Thoracic aorta (tissue), 2 donors: Measurements from ENCODE around the gene NDOR1. TPM values are rescaled to one million over a fixed set of nuclear protein-coding genes. Genes with fewer than 3 reads are reported as not detected.

Source experiments
- ATAC-seq: fragments of 150-250 bp; one replicate; pipeline ENCODE4 v1.8.0; 2017; ENCODE audit warnings: low read depth; ENCODE audit not compliant: insufficient number of reproducible peaks, low FRiP score
- DNase-seq: peaks from one replicate; pipeline ENCODE4 v3.0.0-alpha.2; 2020; ENCODE audit warnings: low spot score
- H3K27ac ChIP-seq, 2 donors: fragments of 200-600 bp; sonication (generic); 1 replicate in 1 of 2; 2 replicates in 1 of 2; pipeline ENCODE4 v1.5.1; 2016; ENCODE audit warnings: mild to moderate bottlenecking in 2 of 2, moderate library complexity in 2 of 2
- H3K27me3 ChIP-seq: fragments of 200-600 bp; sonication (generic); replicated peaks from 2 replicates; pipeline ENCODE4 v1.6.0; 2016; ENCODE audit warnings: mild to moderate bottlenecking; ENCODE audit not compliant: insufficient read depth
- H3K36me3 ChIP-seq: fragments of 200-600 bp; sonication (generic); one replicate; pipeline ENCODE4 v1.5.1; 2016
- H3K4me1 ChIP-seq, 2 donors: fragments of 200-600 bp; sonication (generic); 1 replicate in 1 of 2; 2 replicates in 1 of 2; pipeline versions ENCODE4 v1.5.1 to v1.6.0; 2016; ENCODE audit warnings: low read depth in 2 of 2, mild to moderate bottlenecking in 1 of 2; ENCODE audit not compliant: control insufficient read depth in 1 of 2
- H3K4me3 ChIP-seq: fragments of 200-600 bp; sonication (generic); 2 replicates; pipeline ENCODE4 v1.5.1; 2016; ENCODE audit warnings: mild to moderate bottlenecking
- H3K9me3 ChIP-seq: fragments of 200-600 bp; sonication (generic); 2 replicates; pipeline ENCODE4 v1.5.1; 2016
- total RNA-seq, 2 donors: library from RNA; depleted of rRNA; stranded (reverse); fragments of >200 nt; gene quantifications; one replicate each; pipeline versions ENCODE4 v1.1.0 to v1.2.3, GENCODE V29; 2016
- TF ChIP-seq, protein P1 (sequence below): fragments of 200-600 bp; sonication (generic); IDR thresholded peaks from one replicate; pipeline ENCODE4 v1.5.1; 2019; ENCODE audit warnings: antibody characterized with exemption

The NDOR1 gene
- total RNA-seq, 2 donors from 2014 or later: 13.3 to 17.7 TPM

GRCh38 chr9:137201205-137201868 lies 4.2 kb upstream of the NDOR1 start:
- no peaks in the 10 kb centered on the region for H3K27me3 ChIP-seq
- ATAC-seq (no peak), DNase-seq (no peak)
- no peaks in the 10 kb centered on the region for H3K36me3 ChIP-seq
- TF ChIP-seq, protein P1, sequence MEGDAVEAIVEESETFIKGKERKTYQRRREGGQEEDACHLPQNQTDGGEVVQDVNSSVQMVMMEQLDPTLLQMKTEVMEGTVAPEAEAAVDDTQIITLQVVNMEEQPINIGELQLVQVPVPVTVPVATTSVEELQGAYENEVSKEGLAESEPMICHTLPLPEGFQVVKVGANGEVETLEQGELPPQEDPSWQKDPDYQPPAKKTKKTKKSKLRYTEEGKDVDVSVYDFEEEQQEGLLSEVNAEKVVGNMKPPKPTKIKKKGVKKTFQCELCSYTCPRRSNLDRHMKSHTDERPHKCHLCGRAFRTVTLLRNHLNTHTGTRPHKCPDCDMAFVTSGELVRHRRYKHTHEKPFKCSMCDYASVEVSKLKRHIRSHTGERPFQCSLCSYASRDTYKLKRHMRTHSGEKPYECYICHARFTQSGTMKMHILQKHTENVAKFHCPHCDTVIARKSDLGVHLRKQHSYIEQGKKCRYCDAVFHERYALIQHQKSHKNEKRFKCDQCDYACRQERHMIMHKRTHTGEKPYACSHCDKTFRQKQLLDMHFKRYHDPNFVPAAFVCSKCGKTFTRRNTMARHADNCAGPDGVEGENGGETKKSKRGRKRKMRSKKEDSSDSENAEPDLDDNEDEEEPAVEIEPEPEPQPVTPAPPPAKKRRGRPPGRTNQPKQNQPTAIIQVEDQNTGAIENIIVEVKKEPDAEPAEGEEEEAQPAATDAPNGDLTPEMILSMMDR: no peak
- peaks cover 34 to 73% of the 10 kb centered on the region in 2 donors for H3K4me1 ChIP-seq
- peak overlapping the region; percentile 88 for H3K4me3 ChIP-seq
- no peaks in the 10 kb centered on the region for H3K9me3 ChIP-seq
- H3K27ac ChIP-seq: peak overlapping the region; percentile 82 to 85

- Histone ChIP-seq H3K9me3 (no peaks in the 10 kb centered on the region), H3K27me3 (no peaks in the 10 kb centered on the region), H3K27ac (no peak overlapping the region), H3K36me3 (no peaks in the 10 kb centered on the region), H3K4me3 (no peak overlapping the region), H3K4me1 (peaks cover 40 to 71% of the 10 kb centered on the region in 2 donors)
- no peak for DNase-seq
- no peak for ATAC-seq
- TF ChIP-seq, protein P1: no peak
These were observed 2.5 kb upstream of the NDOR1 start for GRCh38 chr9:137202966-137203365.

- TF ChIP-seq, protein P1: no peak
- no peaks in the 10 kb centered on the region for H3K27me3 ChIP-seq
- H3K4me3 ChIP-seq: peak overlapping the region; percentile 99
- H3K9me3 ChIP-seq: no peaks in the 10 kb centered on the region
- H3K27ac ChIP-seq: peak overlapping the region; percentile 72 to 81
- H3K36me3 ChIP-seq: no peaks in the 10 kb centered on the region
- H3K4me1 ChIP-seq: peaks cover 30 to 54% of the 10 kb centered on the region in 2 donors
- DNase-seq (no peak), ATAC-seq (no peak)
These were observed 772 bp upstream of the NDOR1 start for GRCh38 chr9:137204731-137205125.

DNA sequence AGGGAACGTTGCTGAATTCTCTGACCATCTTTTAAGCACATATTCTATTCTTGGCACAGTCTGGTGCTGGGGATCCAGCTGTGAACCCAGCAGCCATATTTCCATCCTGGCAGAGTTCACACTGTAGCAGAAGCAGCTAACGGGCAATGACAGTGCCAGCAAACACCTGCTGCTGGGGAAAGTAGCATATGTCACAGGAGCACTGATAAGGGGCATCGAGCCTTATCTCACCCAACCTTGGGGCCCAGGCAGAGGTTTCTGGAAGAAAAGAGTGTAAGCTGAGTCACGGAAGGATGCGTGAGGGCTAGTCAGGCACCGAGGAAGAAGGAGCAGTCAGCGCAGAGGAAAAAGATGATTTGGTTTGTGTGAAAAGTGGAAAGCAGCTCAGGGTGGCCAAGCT lies 1.1 kb downstream of the NDOR1 start:
- no peak overlapping the region for H3K27ac ChIP-seq
- H3K9me3 ChIP-seq: no peaks in the 10 kb centered on the region
- DNase-seq (no peak), ATAC-seq (no peak)
- no peaks in the 10 kb centered on the region for H3K36me3 ChIP-seq
- peaks cover 24 to 46% of the 10 kb centered on the region in 2 donors for H3K4me1 ChIP-seq
- H3K27me3 ChIP-seq: no peaks in the 10 kb centered on the region
- TF ChIP-seq, protein P1: no peak
- H3K4me3 ChIP-seq: peak overlapping the region; percentile 99

DNA sequence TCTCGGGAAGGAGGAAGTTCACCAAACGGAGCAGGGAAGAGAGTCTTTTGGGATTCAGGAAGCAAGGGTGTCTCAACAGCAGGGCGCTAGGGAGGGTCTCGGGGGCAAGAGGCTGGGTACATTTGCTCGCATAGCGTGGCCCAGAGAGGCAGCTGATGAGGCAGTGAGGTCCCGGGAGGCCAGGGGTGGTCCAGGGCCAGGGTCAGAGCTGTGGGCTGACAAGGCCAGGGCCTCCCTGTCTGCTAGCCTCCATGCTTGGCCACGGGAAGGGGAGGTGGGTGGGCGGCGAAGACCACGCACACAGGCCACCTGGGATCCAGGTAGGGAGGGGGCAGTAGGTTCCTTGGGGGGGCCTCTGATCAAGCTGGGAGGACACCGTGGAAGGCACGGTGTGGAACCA lies 6.0 kb downstream of the NDOR1 start:
- no peak overlapping the region for H3K27ac ChIP-seq
- H3K9me3 ChIP-seq: no peaks in the 10 kb centered on the region
- ATAC-seq (no peak), DNase-seq (no peak)
- TF ChIP-seq, protein P1: no peak
- H3K4me1 ChIP-seq: peaks cover 3 to 4% of the 10 kb centered on the region in 2 donors
- no peaks in the 10 kb centered on the region for H3K36me3 ChIP-seq
- no peak overlapping the region for H3K4me3 ChIP-seq
- no peaks in the 10 kb centered on the region for H3K27me3 ChIP-seq
